Measurements from ENCODE around the gene TOR3A. TPM values are rescaled to one million over a fixed set of nuclear protein-coding genes. Genes with fewer than 3 reads are reported as not detected.

TOR3A gene
- polyA plus RNA-seq, 2 of the 4 experiments (the other 2 are of a cell fraction), result 30.7 to 44.5 TPM

DNA sequence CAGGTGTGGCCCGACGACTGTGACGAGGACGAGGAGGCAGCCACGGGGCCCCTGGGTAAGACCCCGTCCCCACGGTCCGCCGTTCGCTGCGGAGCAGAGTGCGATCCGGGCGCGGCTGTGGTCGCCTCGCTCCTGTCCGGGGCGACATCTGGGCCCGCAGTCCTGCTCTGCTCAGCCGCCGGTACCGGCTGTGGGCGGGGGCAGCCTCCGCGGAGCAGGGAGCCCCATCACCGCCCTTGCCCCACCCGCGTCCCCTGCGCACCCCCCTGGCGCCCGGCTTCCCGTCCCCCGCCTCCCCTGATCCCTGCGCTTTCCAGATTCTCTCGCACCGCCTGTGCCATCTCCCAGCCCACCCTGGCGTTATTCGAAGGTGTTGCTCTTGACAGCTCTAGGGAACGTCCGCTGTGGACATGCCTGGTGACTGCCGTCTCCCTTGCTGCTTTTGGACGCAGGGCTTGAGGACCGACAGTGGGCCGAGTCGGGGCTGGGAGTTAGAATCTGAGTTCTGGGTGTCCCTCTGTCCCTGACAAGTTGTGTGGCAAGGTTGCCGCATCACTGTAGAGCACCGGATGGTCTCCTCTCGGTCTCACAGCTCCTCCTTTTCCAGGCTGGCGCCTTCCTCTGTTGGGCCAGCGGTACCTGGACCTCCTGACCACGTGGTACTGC is 596 bp downstream of the TOR3A start:
- TF ChIP-seq HOXB13 (CRISPR knock-in tag; IDR thresholded peaks at IDR 0.05; ENCODE audit: low read depth) (no peak), HOXB5 (CRISPR knock-in tag; IDR thresholded peaks at IDR 0.05) (no peak), JUN (IDR thresholded peaks at IDR 0.05) (no peak), SMC3 (IDR thresholded peaks at IDR 0.05) (no peak; the same call in 2 of the 3 replicates), EHMT2 (IDR thresholded peaks at IDR 0.05; ENCODE audit: low read depth) (no peak), ZSCAN20 (CRISPR knock-in tag; IDR thresholded peaks at IDR 0.05) (no peak), ESRRA (IDR thresholded peaks at IDR 0.05; ENCODE audit: borderline replicate concordance, low read length) (no peak), ZC3H11A (IDR thresholded peaks at IDR 0.05) (no peak), CHD4 (IDR thresholded peaks at IDR 0.05; ENCODE audit: borderline replicate concordance) (no peak), MAFK (IDR thresholded peaks at IDR 0.05; ENCODE audit: partially characterized antibody) (no peak), MAZ (IDR thresholded peaks at IDR 0.05; ENCODE audit: borderline replicate concordance, low read depth, low read length) (no peak), NFE2L2 (conservative IDR thresholded peaks at IDR 0.05; ENCODE audit: low read length) (no peak), FOSB (CRISPR knock-in tag; IDR thresholded peaks at IDR 0.05) (no peak), PHF8 (IDR thresholded peaks at IDR 0.05; ENCODE audit: borderline replicate concordance, low read depth) (peak; percentile 21; the same call in 1 of the 2 replicates)
- TF ChIP-seq, protein P1, sequence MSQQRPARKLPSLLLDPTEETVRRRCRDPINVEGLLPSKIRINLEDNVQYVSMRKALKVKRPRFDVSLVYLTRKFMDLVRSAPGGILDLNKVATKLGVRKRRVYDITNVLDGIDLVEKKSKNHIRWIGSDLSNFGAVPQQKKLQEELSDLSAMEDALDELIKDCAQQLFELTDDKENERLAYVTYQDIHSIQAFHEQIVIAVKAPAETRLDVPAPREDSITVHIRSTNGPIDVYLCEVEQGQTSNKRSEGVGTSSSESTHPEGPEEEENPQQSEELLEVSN (IDR thresholded peaks at IDR 0.05; ENCODE audit: borderline replicate concordance, low read depth), result 0 out of 2 replicates have a peak, but pooled peaks have one; percentile 51
- TF ChIP-seq, protein P2, sequence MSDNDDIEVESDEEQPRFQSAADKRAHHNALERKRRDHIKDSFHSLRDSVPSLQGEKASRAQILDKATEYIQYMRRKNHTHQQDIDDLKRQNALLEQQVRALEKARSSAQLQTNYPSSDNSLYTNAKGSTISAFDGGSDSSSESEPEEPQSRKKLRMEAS (IDR thresholded peaks at IDR 0.05), result peak; percentile 83
- TF ChIP-seq, protein P3, sequence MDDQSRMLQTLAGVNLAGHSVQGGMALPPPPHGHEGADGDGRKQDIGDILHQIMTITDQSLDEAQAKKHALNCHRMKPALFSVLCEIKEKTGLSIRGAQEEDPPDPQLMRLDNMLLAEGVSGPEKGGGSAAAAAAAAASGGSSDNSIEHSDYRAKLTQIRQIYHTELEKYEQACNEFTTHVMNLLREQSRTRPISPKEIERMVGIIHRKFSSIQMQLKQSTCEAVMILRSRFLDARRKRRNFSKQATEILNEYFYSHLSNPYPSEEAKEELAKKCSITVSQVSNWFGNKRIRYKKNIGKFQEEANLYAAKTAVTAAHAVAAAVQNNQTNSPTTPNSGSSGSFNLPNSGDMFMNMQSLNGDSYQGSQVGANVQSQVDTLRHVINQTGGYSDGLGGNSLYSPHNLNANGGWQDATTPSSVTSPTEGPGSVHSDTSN (IDR thresholded peaks at IDR 0.05), result no peak
- peak; percentile 31 to 50 for DNase-seq (ENCODE audit: low read depth in 1 of 2, low spot score in 1 of 2)
- Histone ChIP-seq H3K4me3 (peak overlapping the region; percentile 77), H3K27ac (peak overlapping the region; percentile 87 to 95), H3K4me1 (peaks cover 20% of the 10 kb centered on the region; the same call in 1 of the 3 replicates), H3K9me3 (no peaks in the 10 kb centered on the region), H3K4me2 (peak overlapping the region; percentile 97)
- WGBS (ENCODE audit: missing lambda C conversion rate), result 5% methylated on average over 7 of the region's 52 CpGs
- POLR2A ChIA-PET, result interaction anchor here (0.6 to 1.6 kb wide), 4 partner anchors 39 to 302 kb away, joined by 3 to 5 read pairs (median 4); partner anchors contain the start of genes AXDND1 and SOAT1
- CTCF ChIA-PET, result interaction anchor here (0.7 to 6.2 kb wide), 9 partner anchors 18 to 550 kb away, joined by 3 to 28 read pairs (median 7); no protein-coding TSS in a partner anchor
- no peak for FAIRE-seq
- peak; percentile 61 to 65 for ATAC-seq

DNA sequence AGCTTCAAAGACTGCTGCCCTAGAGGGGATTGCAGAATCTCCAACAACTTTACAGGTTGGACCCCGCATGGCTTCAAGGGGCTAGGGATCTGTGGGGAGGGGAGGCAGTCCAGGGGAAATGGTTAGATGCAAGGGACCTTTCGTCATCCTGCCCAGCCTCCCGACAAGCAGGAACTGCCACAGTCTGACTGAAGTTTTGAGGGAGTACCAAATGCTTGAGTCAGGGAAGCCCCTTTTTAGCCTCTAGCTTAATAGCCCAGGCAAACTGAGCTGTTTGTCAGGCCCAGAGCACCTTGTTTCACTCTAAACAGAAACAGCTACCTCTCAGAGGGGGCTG is 1.1 kb downstream of the TOR3A start:
- peak overlapping the region; percentile 87 to 95 for H3K27ac ChIP-seq
- FAIRE-seq (no peak), ATAC-seq (peak; percentile 1 to 6; a peak in 4 of 6 replicates), DNase-seq (ENCODE audit: low read depth in 1 of 2, low spot score in 1 of 2) (no peak)
- H3K4me1 ChIP-seq, result peaks cover 22% of the 10 kb centered on the region; the same call in 1 of the 3 replicates
- ChIA-PET POLR2A (no interaction called here), CTCF (interaction anchor here (0.7 to 6.2 kb wide), 9 partner anchors 18 to 551 kb away, joined by 3 to 28 read pairs (median 7); no protein-coding TSS in a partner anchor)
- H3K9me3 ChIP-seq, result no peaks in the 10 kb centered on the region
- peak overlapping the region; percentile 97 for H3K4me2 ChIP-seq
- TF ChIP-seq, protein P4, sequence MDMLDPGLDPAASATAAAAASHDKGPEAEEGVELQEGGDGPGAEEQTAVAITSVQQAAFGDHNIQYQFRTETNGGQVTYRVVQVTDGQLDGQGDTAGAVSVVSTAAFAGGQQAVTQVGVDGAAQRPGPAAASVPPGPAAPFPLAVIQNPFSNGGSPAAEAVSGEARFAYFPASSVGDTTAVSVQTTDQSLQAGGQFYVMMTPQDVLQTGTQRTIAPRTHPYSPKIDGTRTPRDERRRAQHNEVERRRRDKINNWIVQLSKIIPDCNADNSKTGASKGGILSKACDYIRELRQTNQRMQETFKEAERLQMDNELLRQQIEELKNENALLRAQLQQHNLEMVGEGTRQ (IDR thresholded peaks at IDR 0.05), result peak; percentile 50; the same call in 1 of the 2 replicates
- no peak for TF ChIP-seq MAFK (IDR thresholded peaks at IDR 0.05; ENCODE audit: partially characterized antibody)
- H3K4me3 ChIP-seq, result peak overlapping the region; percentile 77
- WGBS (ENCODE audit: missing lambda C conversion rate), result 9% methylated on average over 3 of the region's 3 CpGs

DNA sequence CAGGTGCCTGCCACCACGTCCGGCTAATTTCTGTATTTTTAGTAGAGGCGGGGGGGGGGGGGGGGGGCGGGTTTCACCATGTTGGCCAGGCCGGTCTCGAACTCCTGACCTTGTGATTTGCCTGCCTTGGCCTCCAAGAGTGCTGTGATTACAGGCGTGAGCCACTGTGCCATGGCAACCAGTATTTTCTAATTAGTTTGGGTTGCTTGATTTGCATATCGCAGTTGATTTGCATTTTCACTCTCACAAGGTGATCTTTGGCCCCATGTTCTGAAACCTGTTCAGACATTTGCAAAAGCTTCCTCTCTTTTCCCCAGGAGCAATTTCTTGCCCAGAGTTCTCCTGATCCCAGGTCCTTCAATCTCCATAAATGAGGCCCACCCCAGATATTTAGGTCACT is 1.7 kb downstream of the TOR3A start:
- FAIRE-seq (no peak), DNase-seq (ENCODE audit: low read depth in 1 of 2, low spot score in 1 of 2) (no peak), ATAC-seq (no peak)
- CTCF ChIA-PET, result interaction anchor here (0.7 to 6.2 kb wide), 7 partner anchors 8 to 551 kb away, joined by 3 to 28 read pairs (median 3); no protein-coding TSS in a partner anchor
- Histone ChIP-seq H3K27ac (peak overlapping the region in 1 of 2 experiments; percentile 95; a peak in 1 of 6 replicates), H3K4me3 (no peak overlapping the region; the same call in 2 of the 3 replicates), H3K4me2 (peak overlapping the region; percentile 97), H3K9me3 (no peaks in the 10 kb centered on the region), H3K4me1 (peaks cover 22% of the 10 kb centered on the region; the same call in 1 of the 3 replicates)
- TF ChIP-seq RFX5 (IDR thresholded peaks at IDR 0.05) (no peak), JUNB (IDR thresholded peaks at IDR 0.05) (no peak), FOXS1 (CRISPR knock-in tag; IDR thresholded peaks at IDR 0.05) (no peak), ZSCAN20 (CRISPR knock-in tag; IDR thresholded peaks at IDR 0.05) (no peak), NPAS2 (CRISPR knock-in tag; IDR thresholded peaks at IDR 0.05; ENCODE audit: borderline replicate concordance) (no peak), POLR2AphosphoS2 (conservative IDR thresholded peaks at IDR 0.05; ENCODE audit: low read length) (no peak), HDAC2 (IDR thresholded peaks at IDR 0.05) (no peak), BHLHE40 (IDR thresholded peaks at IDR 0.05; ENCODE audit: low read depth, low read length) (no peak), NR3C1 (IDR thresholded peaks at IDR 0.05) (no peak), EHF (CRISPR knock-in tag; IDR thresholded peaks at IDR 0.05) (no peak), HOXB5 (CRISPR knock-in tag; IDR thresholded peaks at IDR 0.05) (no peak)
- TF ChIP-seq, protein P5, sequence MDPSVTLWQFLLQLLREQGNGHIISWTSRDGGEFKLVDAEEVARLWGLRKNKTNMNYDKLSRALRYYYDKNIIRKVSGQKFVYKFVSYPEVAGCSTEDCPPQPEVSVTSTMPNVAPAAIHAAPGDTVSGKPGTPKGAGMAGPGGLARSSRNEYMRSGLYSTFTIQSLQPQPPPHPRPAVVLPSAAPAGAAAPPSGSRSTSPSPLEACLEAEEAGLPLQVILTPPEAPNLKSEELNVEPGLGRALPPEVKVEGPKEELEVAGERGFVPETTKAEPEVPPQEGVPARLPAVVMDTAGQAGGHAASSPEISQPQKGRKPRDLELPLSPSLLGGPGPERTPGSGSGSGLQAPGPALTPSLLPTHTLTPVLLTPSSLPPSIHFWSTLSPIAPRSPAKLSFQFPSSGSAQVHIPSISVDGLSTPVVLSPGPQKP (IDR thresholded peaks at IDR 0.05; ENCODE audit: low read depth, low read length), result no peak
- TF ChIP-seq, protein P3 (IDR thresholded peaks at IDR 0.05), result no peak
- 76% methylated on average over 7 of the region's 8 CpGs for WGBS (ENCODE audit: missing lambda C conversion rate)
- POLR2A ChIA-PET, result interaction anchor here (0.7 kb wide), 1 partner anchor 358 kb away, joined by 3 read pairs; no protein-coding TSS in a partner anchor

Measured in A549 (cell line).